HepG2 (cell line): ENCODE measurements around the gene PLCL2. TPM values are rescaled to one million over a fixed set of nuclear protein-coding genes. Genes with fewer than 3 reads are reported as not detected.

Experiments
- ATAC-seq: fragments of 200-7000 bp; cut with Tn5 transposase; 3 replicates; pipeline ENCODE4 v1.9.1; 2020; ENCODE audit warnings: mild to moderate bottlenecking, moderate library complexity
- BruUV-seq: library from RNA; stranded (reverse); fragments of 400-500 nt; replicated peaks from 2 replicates; lab custom pipeline; 2021; lab: Mats Ljungman, UMichigan
- CTCF ChIA-PET: fragments of 300-600 bp; formaldehyde crosslinking; extraction: SDS; loops from one replicate; lab custom pipeline; 2021; ENCODE audit warnings: low total read pairs, inconsistent platforms, low intra/inter-chr PET ratio; lab: Yijun Ruan, JAX
- POLR2A ChIA-PET: fragments of 350-600 bp; sonication (Branson Sonifier 250); formaldehyde crosslinking; loops from one replicate; lab custom pipeline; 2020; ENCODE audit warnings: antibody characterized with exemption, inconsistent platforms; lab: Yijun Ruan, JAX
- DNase-seq: peaks from one replicate; pipeline ENCODE4 v3.0.0-alpha.2; 2015; ENCODE audit warnings: low spot score
- FAIRE-seq: peaks from 3 replicates; lab custom pipeline; 2011; peaks lifted over from hg19 to GRCh38; lab: Jason Lieb, UNC
- H2AFZ ChIP-seq: one replicate; pipeline ENCODE4 v1.6.1; 2011; ENCODE audit warnings: low read length, inconsistent platforms
- H3K27ac ChIP-seq: fragments of 300-600 bp; 3 replicates; pipeline ENCODE4 v1.8.0; 2011; ENCODE audit warnings: mixed run types, mild to moderate bottlenecking, mixed read lengths, low read length, inconsistent platforms; ENCODE audit not compliant: insufficient read depth; ENCODE audit errors: extremely low read length
- H3K27me3 ChIP-seq, 2 experiments: fragments of 200-600 bp in 1 of 2; 2 replicates in 1 of 2; 3 replicates in 1 of 2; pipeline versions ENCODE4 v1.6.0 to v1.8.0; 2011; ENCODE audit warnings: low read length in 2 of 2, mild to moderate bottlenecking in 2 of 2, moderate library complexity in 2 of 2, inconsistent platforms in 1 of 2; ENCODE audit not compliant: insufficient read depth in 2 of 2, control insufficient read depth in 1 of 2
- H3K36me3 ChIP-seq, 2 experiments: fragments of 200-600 bp in 1 of 2; replicated peaks in 1 of 2; 2 replicates in 1 of 2; 3 replicates in 1 of 2; pipeline versions ENCODE4 v1.5.1 to v1.8.0; 2011; ENCODE audit warnings: low read length in 2 of 2, inconsistent platforms in 1 of 2; ENCODE audit not compliant: insufficient read depth in 2 of 2, control insufficient read depth in 1 of 2
- H3K4me1 ChIP-seq: 2 replicates; pipeline ENCODE4 v1.5.1; 2012; ENCODE audit warnings: low read length, inconsistent platforms; ENCODE audit not compliant: insufficient read depth
- H3K4me2 ChIP-seq: 2 replicates; pipeline ENCODE4 v1.6.0; 2011; ENCODE audit warnings: low read depth, low read length, inconsistent platforms
- H3K4me3 ChIP-seq, 3 experiments: fragments of 200-600 bp in 1 of 3; sonication (generic), shearing (Covaris generic) in 1 of 3; replicated peaks in 1 of 3; 2 replicates each; pipeline ENCODE4 v1.5.1; 2011 to 2016; ENCODE audit warnings: low read length in 3 of 3, inconsistent platforms in 2 of 3, low read depth in 2 of 3, mild to moderate bottlenecking in 2 of 3, control low read depth in 1 of 3, mixed read lengths in 1 of 3; ENCODE audit not compliant: insufficient read depth in 1 of 3
- H3K79me2 ChIP-seq: one replicate; pipeline ENCODE4 v1.6.1; 2011; ENCODE audit warnings: low read length, inconsistent platforms; ENCODE audit not compliant: insufficient read depth
- H3K9ac ChIP-seq: 2 replicates; pipeline ENCODE4 v1.6.0; 2011; ENCODE audit warnings: mild to moderate bottlenecking, low read depth, low read length, inconsistent platforms; ENCODE audit not compliant: insufficient read depth
- H3K9me3 ChIP-seq: 2 replicates; pipeline ENCODE4 v1.5.1; 2012; ENCODE audit warnings: mild to moderate bottlenecking, low read length
- H4K20me1 ChIP-seq: 2 replicates; pipeline ENCODE4 v1.6.0; 2011; ENCODE audit warnings: inconsistent platforms, mild to moderate bottlenecking, low read length, moderate library complexity; ENCODE audit not compliant: insufficient read depth
- ARHGAP35 ChIP-seq: sonication (generic); formaldehyde crosslinking; IDR thresholded peaks from 2 replicates; pipeline ENCODE4 v1.9.0; 2022; ENCODE audit warnings: mild to moderate bottlenecking, inconsistent platforms, moderate library complexity, missing genetic modification reagents, borderline replicate concordance
- IRX3 ChIP-seq: sonication (generic); formaldehyde crosslinking; IDR thresholded peaks from 2 replicates; pipeline ENCODE4 v1.8.1; 2023; ENCODE audit warnings: mild to moderate bottlenecking, low read depth, missing genetic modification reagents, borderline replicate concordance
- KDM2A ChIP-seq: sonication (generic); formaldehyde crosslinking; IDR thresholded peaks from 2 replicates; pipeline ENCODE4 v1.4.0; 2020; ENCODE audit warnings: low read depth, missing genetic modification reagents, borderline replicate concordance
- MZF1 ChIP-seq: sonication (generic); formaldehyde crosslinking; IDR thresholded peaks from 2 replicates; pipeline ENCODE4 v1.8.1; 2023; ENCODE audit warnings: mild to moderate bottlenecking, missing genetic modification reagents, borderline replicate concordance
- PHF21A ChIP-seq: sonication (generic); formaldehyde crosslinking; IDR thresholded peaks from 2 replicates; pipeline ENCODE4 v1.5.0; 2020; ENCODE audit warnings: mild to moderate bottlenecking, missing genetic modification reagents
- ZNF577 ChIP-seq: sonication (generic); formaldehyde crosslinking; IDR thresholded peaks from 2 replicates; pipeline ENCODE4 v1.4.0; 2020; ENCODE audit warnings: mild to moderate bottlenecking, low read depth, missing genetic modification reagents, borderline replicate concordance
- ZNF816 ChIP-seq: sonication (generic); formaldehyde crosslinking; IDR thresholded peaks from 2 replicates; pipeline ENCODE4 v1.8.0; 2022; ENCODE audit warnings: missing genetic modification reagents, mild to moderate bottlenecking, borderline replicate concordance
- WGBS: methylation state at CpG from one replicate; pipeline ENCODE4 v1.1.6; 2017; ENCODE audit warnings: low lambda C conversion rate; 5-methylcytosine and 5-hydroxymethylcytosine counted together
- in situ Hi-C: cut with HindIII; loops from 2 replicates; pipeline ENCODE4 v1.10.0; 2017; ENCODE audit warnings: low pct_unique_long_range_greater_than_20kb; ENCODE audit not compliant: extremely low pct_ligation_motif_present
- intact Hi-C: fragments of 100-400 bp; cut with micrococcal nuclease; formaldehyde crosslinking; loops from one replicate; pipeline ENCODE4 v1.10.0; 2022; ENCODE audit not compliant: unreplicated experiment
- polyA plus RNA-seq, 8 experiments: library from polyadenylated mRNA; depleted of rRNA in 3 of 8; stranded (reverse) in 7 of 8; unstranded in 1 of 8; fragments of >200 nt; fragmentation: Illumina TruSeq in 4 of 8; extraction: Trizol in 4 of 8; gene quantifications; 2 replicates each; pipeline versions ENCODE4 v1.2.1 to v1.2.3, GENCODE V29; 2011 to 2016; ENCODE audit warnings: low read depth in 4 of 8, missing spikeins in 1 of 8, mixed read lengths in 1 of 8; ENCODE audit not compliant: insufficient read depth in 1 of 8
- total RNA-seq, 5 experiments: library from RNA; depleted of rRNA; stranded (reverse); fragments of >200 nt; fragmentation: Illumina TruSeq; extraction: Trizol; gene quantifications; 2 replicates each; pipeline ENCODE4 v1.2.3, GENCODE V29; 2016; ENCODE audit warnings: low read depth in 1 of 5
- TF ChIP-seq, protein P1 (sequence below): fragments of 450-650 bp; IDR thresholded peaks from 2 replicates; pipeline ENCODE4 v1.6.1; 2017
- TF ChIP-seq, protein P2 (sequence below): sonication (generic); formaldehyde crosslinking; IDR thresholded peaks from 2 replicates; pipeline ENCODE4 v1.5.1; 2020; ENCODE audit warnings: mild to moderate bottlenecking, missing genetic modification reagents
- TF ChIP-seq, protein P3 (sequence below): sonication (generic); formaldehyde crosslinking; IDR thresholded peaks from 2 replicates; pipeline ENCODE4 v1.4.0; 2020; ENCODE audit warnings: missing genetic modification reagents; ENCODE audit errors: not compliant biosample characterization
- TF ChIP-seq, protein P4 (sequence below): sonication (generic); formaldehyde crosslinking; IDR thresholded peaks from 2 replicates; pipeline ENCODE4 v1.4.0; 2020; ENCODE audit warnings: missing genetic modification reagents, borderline replicate concordance
- TF ChIP-seq, protein P5 (sequence below): sonication (generic); formaldehyde crosslinking; IDR thresholded peaks from 2 replicates; pipeline ENCODE4 v1.5.1; 2020; ENCODE audit warnings: missing genetic modification reagents, mild to moderate bottlenecking, borderline replicate concordance

The PLCL2 gene
- total and polyA plus RNA-seq, 2 of the 13 experiments (the other 11 are each of a cell fraction or from before 2014, with no cell fraction given), result not detected

DNA sequence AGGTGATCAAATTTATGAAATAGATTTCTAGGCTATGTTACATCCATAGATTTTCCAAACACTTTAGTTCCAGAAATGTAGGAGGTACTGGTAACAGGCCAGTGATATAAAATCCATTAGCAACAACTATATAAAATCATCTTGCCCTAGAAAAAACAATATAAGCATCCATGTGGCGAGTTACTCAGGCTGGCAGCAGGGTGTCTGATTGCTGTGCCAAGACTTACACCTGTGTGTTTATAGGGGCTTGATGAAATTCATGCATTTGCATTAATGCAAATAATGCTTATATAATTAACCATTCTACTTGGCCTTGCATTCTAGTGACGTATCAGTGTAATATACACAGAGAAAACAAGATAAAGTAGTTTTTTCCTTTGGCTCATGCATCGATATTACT lies 153.4 kb downstream of the PLCL2 start:
- no peak for FAIRE-seq
- TF ChIP-seq ZNF816 (CRISPR knock-in tag) (no peak), IRX3 (CRISPR knock-in tag) (no peak), MZF1 (CRISPR knock-in tag) (no peak), KDM2A (CRISPR knock-in tag) (no peak), PHF21A (CRISPR knock-in tag) (no peak), ARHGAP35 (CRISPR knock-in tag) (no peak), ZNF577 (no peak)
- TF ChIP-seq, protein P1, sequence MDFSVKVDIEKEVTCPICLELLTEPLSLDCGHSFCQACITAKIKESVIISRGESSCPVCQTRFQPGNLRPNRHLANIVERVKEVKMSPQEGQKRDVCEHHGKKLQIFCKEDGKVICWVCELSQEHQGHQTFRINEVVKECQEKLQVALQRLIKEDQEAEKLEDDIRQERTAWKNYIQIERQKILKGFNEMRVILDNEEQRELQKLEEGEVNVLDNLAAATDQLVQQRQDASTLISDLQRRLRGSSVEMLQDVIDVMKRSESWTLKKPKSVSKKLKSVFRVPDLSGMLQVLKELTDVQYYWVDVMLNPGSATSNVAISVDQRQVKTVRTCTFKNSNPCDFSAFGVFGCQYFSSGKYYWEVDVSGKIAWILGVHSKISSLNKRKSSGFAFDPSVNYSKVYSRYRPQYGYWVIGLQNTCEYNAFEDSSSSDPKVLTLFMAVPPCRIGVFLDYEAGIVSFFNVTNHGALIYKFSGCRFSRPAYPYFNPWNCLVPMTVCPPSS, result no peak
- TF ChIP-seq, protein P2, sequence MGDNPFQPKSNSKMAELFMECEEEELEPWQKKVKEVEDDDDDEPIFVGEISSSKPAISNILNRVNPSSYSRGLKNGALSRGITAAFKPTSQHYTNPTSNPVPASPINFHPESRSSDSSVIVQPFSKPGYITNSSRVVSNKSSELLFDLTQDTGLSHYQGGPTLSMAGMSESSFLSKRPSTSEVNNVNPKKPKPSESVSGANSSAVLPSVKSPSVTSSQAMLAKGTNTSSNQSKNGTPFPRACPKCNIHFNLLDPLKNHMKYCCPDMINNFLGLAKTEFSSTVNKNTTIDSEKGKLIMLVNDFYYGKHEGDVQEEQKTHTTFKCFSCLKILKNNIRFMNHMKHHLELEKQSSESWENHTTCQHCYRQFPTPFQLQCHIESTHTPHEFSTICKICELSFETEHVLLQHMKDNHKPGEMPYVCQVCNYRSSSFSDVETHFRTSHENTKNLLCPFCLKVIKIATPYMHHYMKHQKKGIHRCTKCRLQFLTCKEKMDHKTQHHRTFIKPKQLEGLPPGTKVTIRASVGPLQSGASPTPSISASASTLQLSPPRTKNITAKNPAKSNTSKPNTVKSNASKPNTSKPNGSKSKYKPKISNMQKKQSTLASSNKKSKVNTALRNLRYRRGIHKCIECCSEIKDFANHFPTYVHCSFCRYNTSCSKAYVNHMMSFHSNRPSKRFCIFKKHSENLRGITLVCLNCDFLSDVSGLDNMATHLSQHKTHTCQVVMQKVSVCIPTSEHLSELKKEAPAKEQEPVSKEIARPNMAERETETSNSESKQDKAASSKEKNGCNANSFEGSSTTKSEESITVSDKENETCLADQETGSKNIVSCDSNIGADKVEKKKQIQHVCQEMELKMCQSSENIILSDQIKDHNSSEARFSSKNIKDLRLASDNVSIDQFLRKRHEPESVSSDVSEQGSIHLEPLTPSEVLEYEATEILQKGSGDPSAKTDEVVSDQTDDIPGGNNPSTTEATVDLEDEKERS (CRISPR knock-in tag), result no peak
- TF ChIP-seq, protein P3, sequence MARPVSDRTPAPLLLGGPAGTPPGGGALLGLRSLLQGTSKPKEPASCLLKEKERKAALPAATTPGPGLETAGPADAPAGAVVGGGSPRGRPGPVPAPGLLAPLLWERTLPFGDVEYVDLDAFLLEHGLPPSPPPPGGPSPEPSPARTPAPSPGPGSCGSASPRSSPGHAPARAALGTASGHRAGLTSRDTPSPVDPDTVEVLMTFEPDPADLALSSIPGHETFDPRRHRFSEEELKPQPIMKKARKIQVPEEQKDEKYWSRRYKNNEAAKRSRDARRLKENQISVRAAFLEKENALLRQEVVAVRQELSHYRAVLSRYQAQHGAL (CRISPR knock-in tag), result no peak
- TF ChIP-seq, protein P4, sequence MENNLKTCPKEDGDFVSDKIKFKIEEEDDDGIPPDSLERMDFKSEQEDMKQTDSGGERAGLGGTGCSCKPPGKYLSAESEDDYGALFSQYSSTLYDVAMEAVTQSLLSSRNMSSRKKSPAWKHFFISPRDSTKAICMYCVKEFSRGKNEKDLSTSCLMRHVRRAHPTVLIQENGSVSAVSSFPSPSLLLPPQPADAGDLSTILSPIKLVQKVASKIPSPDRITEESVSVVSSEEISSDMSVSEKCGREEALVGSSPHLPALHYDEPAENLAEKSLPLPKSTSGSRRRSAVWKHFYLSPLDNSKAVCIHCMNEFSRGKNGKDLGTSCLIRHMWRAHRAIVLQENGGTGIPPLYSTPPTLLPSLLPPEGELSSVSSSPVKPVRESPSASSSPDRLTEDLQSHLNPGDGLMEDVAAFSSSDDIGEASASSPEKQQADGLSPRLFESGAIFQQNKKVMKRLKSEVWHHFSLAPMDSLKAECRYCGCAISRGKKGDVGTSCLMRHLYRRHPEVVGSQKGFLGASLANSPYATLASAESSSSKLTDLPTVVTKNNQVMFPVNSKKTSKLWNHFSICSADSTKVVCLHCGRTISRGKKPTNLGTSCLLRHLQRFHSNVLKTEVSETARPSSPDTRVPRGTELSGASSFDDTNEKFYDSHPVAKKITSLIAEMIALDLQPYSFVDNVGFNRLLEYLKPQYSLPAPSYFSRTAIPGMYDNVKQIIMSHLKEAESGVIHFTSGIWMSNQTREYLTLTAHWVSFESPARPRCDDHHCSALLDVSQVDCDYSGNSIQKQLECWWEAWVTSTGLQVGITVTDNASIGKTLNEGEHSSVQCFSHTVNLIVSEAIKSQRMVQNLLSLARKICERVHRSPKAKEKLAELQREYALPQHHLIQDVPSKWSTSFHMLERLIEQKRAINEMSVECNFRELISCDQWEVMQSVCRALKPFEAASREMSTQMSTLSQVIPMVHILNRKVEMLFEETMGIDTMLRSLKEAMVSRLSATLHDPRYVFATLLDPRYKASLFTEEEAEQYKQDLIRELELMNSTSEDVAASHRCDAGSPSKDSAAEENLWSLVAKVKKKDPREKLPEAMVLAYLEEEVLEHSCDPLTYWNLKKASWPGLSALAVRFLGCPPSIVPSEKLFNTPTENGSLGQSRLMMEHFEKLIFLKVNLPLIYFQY (CRISPR knock-in tag), result no peak
- TF ChIP-seq, protein P5, sequence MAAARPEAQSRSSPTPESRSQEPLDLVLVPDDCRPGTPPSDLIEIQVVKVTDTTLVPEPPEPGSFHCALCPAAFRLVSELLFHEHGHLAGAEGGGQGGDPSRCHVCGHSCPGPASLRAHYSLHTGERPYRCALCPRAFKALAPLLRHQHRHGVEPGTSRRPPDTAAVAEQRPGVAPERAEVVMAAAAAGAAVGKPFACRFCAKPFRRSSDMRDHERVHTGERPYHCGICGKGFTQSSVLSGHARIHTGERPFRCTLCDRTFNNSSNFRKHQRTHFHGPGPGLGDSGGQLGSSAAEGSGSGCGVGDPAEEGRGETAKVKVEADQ (CRISPR knock-in tag), result no peak

More for the DNA sequence above, 153.4 kb downstream of the PLCL2 start:
- ATAC-seq, result no peak
- Histone ChIP-seq H3K4me2 (no peak overlapping the region), H3K4me1 (no peaks in the 10 kb centered on the region), H3K4me3 (no peak overlapping the region), H3K27ac (no peak overlapping the region), H4K20me1 (no peaks in the 10 kb centered on the region), H3K79me2 (no peaks in the 10 kb centered on the region), H3K27me3 (peaks cover 0 to 3% of the 10 kb centered on the region in 2 experiments; a peak in 1 of 5 replicates), H3K36me3 (no peaks in the 10 kb centered on the region), H3K9ac (no peak overlapping the region), H3K9me3 (no peaks in the 10 kb centered on the region), H2AFZ (no peak overlapping the region)
- intact Hi-C loops, result no loop called here
- WGBS, result 3% methylated on average over 3 of the region's 3 CpGs
- CTCF ChIA-PET, result no interaction called here
- no TSS peak for BruUV-seq
- POLR2A ChIA-PET, result no interaction called here
- in situ Hi-C loops, result loop anchor here (25.0 kb wide), 1 partner anchor 426 kb away; the partner anchor contains the start of gene DAZL
- DNase-seq, result no peak
